A549 (cell line): ENCODE measurements around the gene WSCD1. TPM values are rescaled to one million over a fixed set of nuclear protein-coding genes. Genes with fewer than 3 reads are reported as not detected.

Source experiments
- ATAC-seq, 2 experiments: fragments of 200-7000 bp in 1 of 2; fragments of >200 bp in 1 of 2; cut with Nextera tagmentation in 1 of 2; cut with Tn5 transposase in 1 of 2; 3 replicates each; pipeline versions ENCODE4 v1.8.0 to v1.9.1; 2018 to 2020; ENCODE audit warnings: mild to moderate bottlenecking in 1 of 2, moderate library complexity in 1 of 2
- CTCF ChIA-PET: fragments of 300-600 bp; sonication (Branson Sonifier 250); formaldehyde crosslinking; extraction: SDS; loops from one replicate; lab custom pipeline; 2021; ENCODE audit warnings: antibody characterized with exemption, inconsistent platforms; lab: Yijun Ruan, JAX
- POLR2A ChIA-PET: fragments of 350-600 bp; formaldehyde crosslinking; extraction: SDS; loops from one replicate; lab custom pipeline; 2021; ENCODE audit warnings: antibody characterized with exemption, inconsistent platforms; lab: Yijun Ruan, JAX
- DNase-seq, 2 experiments: peaks; one replicate each; pipeline versions ENCODE4 v3.0.0 to v3.0.0-alpha.2; 2011 to 2016; ENCODE audit warnings: low read depth in 1 of 2, low spot score in 1 of 2
- FAIRE-seq: peaks from 2 replicates; lab custom pipeline; 2011; peaks lifted over from hg19 to GRCh38; lab: Jason Lieb, UNC
- H3K27ac ChIP-seq, 2 experiments: fragments of >200 bp; sonication (Bioruptor Twin); formaldehyde crosslinking; 3 replicates each; pipeline ENCODE4 v1.5.1; 2016 to 2017
- H3K4me1 ChIP-seq: fragments of >200 bp; sonication (Bioruptor Twin); formaldehyde crosslinking; 3 replicates; pipeline ENCODE4 v1.6.1; 2016
- H3K4me2 ChIP-seq: fragments of >200 bp; sonication (Bioruptor Twin); formaldehyde crosslinking; 3 replicates; pipeline ENCODE4 v1.6.1; 2016
- H3K4me3 ChIP-seq: fragments of >200 bp; sonication (Bioruptor Twin); formaldehyde crosslinking; 3 replicates; pipeline ENCODE4 v1.5.1; 2016
- H3K9me3 ChIP-seq: fragments of >200 bp; sonication (Bioruptor Twin); formaldehyde crosslinking; 3 replicates; pipeline ENCODE4 v1.6.1; 2016
- CBX8 ChIP-seq: fragments of 200-600 bp; sonication (generic); IDR thresholded peaks from 2 replicates; pipeline ENCODE4 v1.6.1; 2016
- CEBPB ChIP-seq, 2 experiments: fragments of >200 bp in 1 of 2; sonication (Bioruptor Twin) in 1 of 2; formaldehyde crosslinking in 1 of 2; IDR thresholded peaks; 2 replicates each; pipeline ENCODE4 v1.6.1; 2012 to 2016
- CHD4 ChIP-seq: fragments of 200-600 bp; sonication (generic); IDR thresholded peaks from 2 replicates; pipeline ENCODE4 v1.6.1; 2016; ENCODE audit warnings: antibody characterized with exemption, mild to moderate bottlenecking, borderline replicate concordance
- EHMT2 ChIP-seq: fragments of 200-600 bp; sonication (generic); IDR thresholded peaks from 2 replicates; pipeline ENCODE4 v1.6.1; 2016; ENCODE audit warnings: antibody characterized with exemption, low read depth, mild to moderate bottlenecking, moderate library complexity
- GATA3 ChIP-seq: IDR thresholded peaks from 2 replicates; pipeline ENCODE4 v1.6.1; 2012; ENCODE audit warnings: borderline replicate concordance
- HEYL ChIP-seq: fragments of 250-450 bp; sonication (Bioruptor Pico); IDR thresholded peaks from 2 replicates; pipeline ENCODE4 v1.8.0; 2021; ENCODE audit warnings: mild to moderate bottlenecking, moderate library complexity
- JUN ChIP-seq, 2 experiments: fragments of >200 bp; sonication (Bioruptor Twin); formaldehyde crosslinking; IDR thresholded peaks; 2 replicates in 1 of 2; 3 replicates in 1 of 2; pipeline ENCODE4 v1.6.1; 2016 to 2017
- JUNB ChIP-seq: fragments of >200 bp; sonication (Bioruptor Twin); formaldehyde crosslinking; IDR thresholded peaks from 2 replicates; pipeline ENCODE4 v1.6.1; 2016
- KDM1A ChIP-seq: fragments of 200-600 bp; sonication (generic); IDR thresholded peaks from 2 replicates; pipeline ENCODE4 v1.6.1; 2016; ENCODE audit warnings: low read depth, mild to moderate bottlenecking
- KDM5A ChIP-seq: fragments of 200-600 bp; sonication (generic); IDR thresholded peaks from 2 replicates; pipeline ENCODE4 v1.6.1; 2016; ENCODE audit warnings: antibody characterized with exemption, mild to moderate bottlenecking
- MAZ ChIP-seq: fragments of 150-350 bp; IDR thresholded peaks from 2 replicates; pipeline ENCODE4 v1.6.1; 2014; ENCODE audit warnings: antibody characterized with exemption, low read depth, low read length, borderline replicate concordance
- NFE2L2 ChIP-seq: fragments of 150-350 bp; conservative IDR thresholded peaks from 2 replicates; pipeline ENCODE4 v1.6.1; 2014; ENCODE audit warnings: low read length
- PHF8 ChIP-seq: fragments of 200-600 bp; sonication (generic); IDR thresholded peaks from 2 replicates; pipeline ENCODE4 v1.6.1; 2016; ENCODE audit warnings: low read depth, mild to moderate bottlenecking, antibody characterized with exemption, moderate library complexity, borderline replicate concordance
- POLR2AphosphoS2 ChIP-seq: conservative IDR thresholded peaks from 2 replicates; pipeline ENCODE4 v1.6.1; 2012; ENCODE audit warnings: low read length, improper control_type of control experiment, inconsistent platforms
- RAD21 ChIP-seq, 2 experiments: fragments of >200 bp in 1 of 2; sonication (Bioruptor Twin) in 1 of 2; formaldehyde crosslinking in 1 of 2; IDR thresholded peaks in 1 of 2; conservative IDR thresholded peaks in 1 of 2; 2 replicates in 1 of 2; 3 replicates in 1 of 2; pipeline ENCODE4 v1.6.1; 2012 to 2018; ENCODE audit warnings: inconsistent platforms in 1 of 2
- RARB ChIP-seq: fragments of 250-450 bp; sonication (Bioruptor Pico); IDR thresholded peaks from 2 replicates; pipeline ENCODE4 v1.8.0; 2021; ENCODE audit warnings: mild to moderate bottlenecking, moderate library complexity
- RCOR1 ChIP-seq: fragments of 150-350 bp; IDR thresholded peaks from 2 replicates; pipeline ENCODE4 v1.6.1; 2014; ENCODE audit warnings: antibody characterized with exemption, low read length, low read depth
- RFX5 ChIP-seq: fragments of 450-650 bp; IDR thresholded peaks from 2 replicates; pipeline ENCODE4 v1.7.1; 2014; ENCODE audit warnings: antibody characterized with exemption, mild to moderate bottlenecking, moderate library complexity
- RNF2 ChIP-seq: fragments of 200-600 bp; sonication (generic); IDR thresholded peaks from 2 replicates; pipeline ENCODE4 v1.6.1; 2016; ENCODE audit warnings: low read depth, mild to moderate bottlenecking, antibody characterized with exemption, moderate library complexity, borderline replicate concordance
- TP53 ChIP-seq: fragments of 250-450 bp; sonication (Bioruptor Pico); IDR thresholded peaks from 2 replicates; pipeline ENCODE4 v1.5.0; 2021; ENCODE audit warnings: mild to moderate bottlenecking, moderate library complexity
- ZNF302 ChIP-seq: fragments of 250-450 bp; sonication (Bioruptor Pico); IDR thresholded peaks from 2 replicates; pipeline ENCODE4 v1.9.0; 2021; ENCODE audit warnings: inconsistent platforms, mild to moderate bottlenecking, moderate library complexity
- ZSCAN20 ChIP-seq: fragments of 250-450 bp; sonication (Bioruptor Pico); IDR thresholded peaks from 2 replicates; pipeline ENCODE4 v1.8.0; 2022; ENCODE audit warnings: mild to moderate bottlenecking, moderate library complexity
- WGBS: methylation state at CpG from one replicate; pipeline ENCODE4 v1.1.6; 2017; ENCODE audit errors: missing lambda C conversion rate; 5-methylcytosine and 5-hydroxymethylcytosine counted together
- polyA plus RNA-seq, 4 experiments: library from polyadenylated mRNA; depleted of rRNA in 3 of 4; stranded (reverse); fragments of >200 nt; fragmentation: RNase III in 1 of 4; extraction: RNeasy Plus Mini Kit Qiagen cat#74134 plus additional on column Dnase treatment in 1 of 4; gene quantifications; 2 replicates in 3 of 4; 3 replicates in 1 of 4; pipeline ENCODE4 v1.2.3, GENCODE V29; 2011 to 2017

WSCD1 gene
- polyA plus RNA-seq, 2 of the 4 experiments (the other 2 are of a cell fraction), result 1.6 TPM

GRCh38 chr17:6080711-6081430 lies 10.7 kb downstream of the WSCD1 start:
- no peak overlapping the region for H3K27ac ChIP-seq
- no peak for ATAC-seq
- no peak overlapping the region for H3K4me2 ChIP-seq
- no peak for FAIRE-seq
- WGBS, result 73% methylated on average over 15 of the region's 35 CpGs
- ChIA-PET CTCF (interaction anchor here (1.2 to 1.8 kb wide), 5 partner anchors 9 to 153 kb away, joined by 3 to 8 read pairs (median 5); no protein-coding TSS in a partner anchor), POLR2A (no interaction called here)
- no peaks in the 10 kb centered on the region for H3K4me1 ChIP-seq
- no peak for DNase-seq
- TF ChIP-seq GATA3, result no peak
- no peak for TF ChIP-seq JUNB
- no peak for TF ChIP-seq CHD4
- no peak for TF ChIP-seq RAD21 (conservative IDR thresholded peaks at IDR 0.05 in 1 of 2, IDR thresholded peaks at IDR 0.05 in 1 of 2)
- TF ChIP-seq KDM5A, result no peak
- no peak for TF ChIP-seq PHF8
- TF ChIP-seq KDM1A, result no peak
- TF ChIP-seq ZNF302 (CRISPR knock-in tag), result no peak
- no peak for TF ChIP-seq NFE2L2
- TF ChIP-seq TP53 (CRISPR knock-in tag), result no peak
- no peak for TF ChIP-seq CEBPB (IDR thresholded peaks at IDR 0.05)
- TF ChIP-seq RNF2, result no peak
- H3K4me3 ChIP-seq, result no peak overlapping the region
- no peaks in the 10 kb centered on the region for H3K9me3 ChIP-seq

- CTCF ChIA-PET, result interaction anchor here (1.0 to 1.8 kb wide), 6 partner anchors 10 to 340 kb away, joined by 3 to 8 read pairs (median 4); no protein-coding TSS in a partner anchor
- WGBS, result 66% methylated on average over 8 of the region's 8 CpGs
These were observed 12.2 kb downstream of the WSCD1 start for GRCh38 chr17:6082335-6082734.

GRCh38 chr17:6084311-6085161 lies 14.4 kb downstream of the WSCD1 start:
- TF ChIP-seq HEYL (CRISPR knock-in tag), result no peak
- H3K27ac ChIP-seq, result no peak overlapping the region
- no peak overlapping the region for H3K4me2 ChIP-seq
- WGBS, result 81% methylated on average over 25 of the region's 25 CpGs
- DNase-seq (no peak), ATAC-seq (no peak), FAIRE-seq (no peak)
- ChIA-PET POLR2A (no interaction called here), CTCF (interaction anchor here (0.6 to 1.2 kb wide), 2 partner anchors 15 to 124 kb away, joined by 3 to 4 read pairs; no protein-coding TSS in a partner anchor)
- no peak overlapping the region for H3K4me3 ChIP-seq
- no peaks in the 10 kb centered on the region for H3K4me1 ChIP-seq
- no peaks in the 10 kb centered on the region for H3K9me3 ChIP-seq

More at GRCh38 chr17:6082335-6082734, 12.2 kb downstream of the WSCD1 start:
- no peak overlapping the region for H3K27ac ChIP-seq
- no peaks in the 10 kb centered on the region for H3K4me1 ChIP-seq
- POLR2A ChIA-PET, result no interaction called here
- no peaks in the 10 kb centered on the region for H3K9me3 ChIP-seq
- no peak for DNase-seq
- TF ChIP-seq RFX5 (no peak), ZNF302 (CRISPR knock-in tag) (no peak), ZSCAN20 (CRISPR knock-in tag) (no peak), MAZ (no peak), EHMT2 (no peak), POLR2AphosphoS2 (no peak), CBX8 (no peak), RCOR1 (no peak), KDM1A (no peak), CHD4 (no peak), RARB (no peak), JUN (IDR thresholded peaks at IDR 0.05) (no peak)
- H3K4me3 ChIP-seq, result no peak overlapping the region
- no peak overlapping the region for H3K4me2 ChIP-seq
- FAIRE-seq, result no peak
- ATAC-seq, result no peak
